GM12878 (cell line): ENCODE data around the gene COL13A1. TPM values are rescaled to one million over a fixed set of nuclear protein-coding genes. Genes with fewer than 3 reads are reported as not detected.

Source experiments
- ATAC-seq: fragments of 200-7000 bp; cut with Tn5 transposase; 3 replicates; pipeline ENCODE4 v1.9.1; 2020; ENCODE audit warnings: mild to moderate bottlenecking, moderate library complexity
- BruUV-seq: library from RNA; stranded (reverse); fragments of 400-500 nt; replicated peaks from 2 replicates; lab custom pipeline; 2021; lab: Mats Ljungman, UMichigan
- CTCF ChIA-PET: fragments of 300-600 bp; sonication (Branson Sonifier 250); formaldehyde crosslinking; extraction: SDS; loops from one replicate; lab custom pipeline; 2021; ENCODE audit warnings: inconsistent platforms; lab: Yijun Ruan, JAX
- POLR2A ChIA-PET: fragments of 350-600 bp; formaldehyde crosslinking; extraction: SDS; loops from one replicate; lab custom pipeline; 2021; ENCODE audit warnings: inconsistent platforms; lab: Charles Lee
- RAD21 ChIA-PET: fragments of 300-600 bp; sonication (Branson Sonifier 250); formaldehyde crosslinking; loops from one replicate; lab custom pipeline; 2023; ENCODE audit warnings: antibody characterized with exemption; ENCODE audit not compliant: unreplicated experiment; lab: Charles Lee
- SMC1A ChIA-PET: fragments of 300-600 bp; sonication (Branson Sonifier 250); formaldehyde crosslinking; loops from one replicate; lab custom pipeline; 2023; ENCODE audit not compliant: unreplicated experiment, uncharacterized antibody; lab: Charles Lee
- DNase-seq: peaks from one replicate; pipeline ENCODE4 v3.0.0-alpha.2; 2011; ENCODE audit warnings: low read depth, low spot score
- FAIRE-seq: peaks from 3 replicates; lab custom pipeline; 2011; peaks lifted over from hg19 to GRCh38; lab: Jason Lieb, UNC
- H2AFZ ChIP-seq: 2 replicates; pipeline ENCODE4 v1.6.0; 2011; ENCODE audit warnings: low read depth, low read length, control low read depth; ENCODE audit not compliant: control insufficient read depth
- H3K27ac ChIP-seq: 2 replicates; pipeline ENCODE4 v1.5.1; 2011; ENCODE audit warnings: control low read depth; ENCODE audit not compliant: control insufficient read depth, insufficient read depth
- H3K27me3 ChIP-seq, 2 experiments: replicated peaks in 1 of 2; 2 replicates each; pipeline versions ENCODE4 v1.6.0 to v1.6.1; 2011; ENCODE audit warnings: low read length in 1 of 2; ENCODE audit not compliant: control insufficient read depth in 2 of 2, insufficient read depth in 2 of 2
- H3K36me3 ChIP-seq, 2 experiments: 2 replicates each; pipeline ENCODE4 v1.5.1; 2011; ENCODE audit warnings: low read length in 1 of 2; ENCODE audit not compliant: control insufficient read depth in 2 of 2, insufficient read depth in 2 of 2
- H3K4me1 ChIP-seq: 2 replicates; pipeline ENCODE4 v1.6.1; 2011; ENCODE audit warnings: mild to moderate bottlenecking, low read length, moderate library complexity, mixed read lengths; ENCODE audit not compliant: control insufficient read depth, insufficient read depth
- H3K4me2 ChIP-seq: 2 replicates; pipeline ENCODE4 v1.6.0; 2011; ENCODE audit warnings: control low read depth; ENCODE audit not compliant: control insufficient read depth, insufficient read depth
- H3K4me3 ChIP-seq: fragments of 200-600 bp; sonication (generic); 2 replicates; pipeline ENCODE4 v1.5.1; 2016
- H3K79me2 ChIP-seq: 2 replicates; pipeline ENCODE4 v1.6.0; 2011; ENCODE audit warnings: low read length; ENCODE audit not compliant: control insufficient read depth, insufficient read depth
- H3K9ac ChIP-seq: 2 replicates; pipeline ENCODE4 v1.8.0; 2011; ENCODE audit warnings: low read length, control low read depth, mixed read lengths; ENCODE audit not compliant: control insufficient read depth, insufficient read depth
- H3K9me3 ChIP-seq: replicated peaks from 3 replicates; pipeline ENCODE4 v1.5.1; 2011; ENCODE audit warnings: mild to moderate bottlenecking, low read length; ENCODE audit not compliant: control insufficient read depth, insufficient read depth
- H4K20me1 ChIP-seq: 2 replicates; pipeline ENCODE4 v1.6.0; 2011; ENCODE audit not compliant: control insufficient read depth, insufficient read depth
- BCL11A ChIP-seq: IDR thresholded peaks from 2 replicates; pipeline ENCODE4 v1.6.1; 2011; ENCODE audit warnings: low read depth, low read length
- BHLHE40 ChIP-seq, 2 experiments: fragments of 450-650 bp in 1 of 2; IDR thresholded peaks; 2 replicates each; pipeline ENCODE4 v1.6.1; 2011 to 2017; ENCODE audit warnings: low read depth in 2 of 2, borderline replicate concordance in 1 of 2, improper control_type of control experiment in 1 of 2, low read length in 1 of 2, mild to moderate bottlenecking in 1 of 2
- BRCA1 ChIP-seq: IDR thresholded peaks from 2 replicates; pipeline ENCODE4 v1.6.1; 2011; ENCODE audit warnings: low read depth, low read length, improper control_type of control experiment
- CEBPB ChIP-seq, 2 experiments: fragments of 150-350 bp in 1 of 2; IDR thresholded peaks; 2 replicates each; pipeline ENCODE4 v1.6.1; 2012 to 2014; ENCODE audit warnings: low read depth in 2 of 2, low read length in 2 of 2, borderline replicate concordance in 1 of 2, inconsistent platforms in 1 of 2
- CREM ChIP-seq: IDR thresholded peaks from 2 replicates; pipeline ENCODE4 v1.6.1; 2014; ENCODE audit warnings: antibody characterized with exemption, low read depth
- IRF4 ChIP-seq: IDR thresholded peaks from 2 replicates; pipeline ENCODE4 v1.6.1; 2011; ENCODE audit warnings: low read depth, low read length
- LARP7 ChIP-seq: fragments of 450-650 bp; IDR thresholded peaks from 2 replicates; pipeline ENCODE4 v1.6.1; 2017; ENCODE audit warnings: mild to moderate bottlenecking
- NFIC ChIP-seq: IDR thresholded peaks from 2 replicates; pipeline ENCODE4 v1.6.1; 2012; ENCODE audit warnings: low read depth, mild to moderate bottlenecking, inconsistent platforms, low read length, moderate library complexity
- NFXL1 ChIP-seq: fragments of 450-650 bp; IDR thresholded peaks from 2 replicates; pipeline ENCODE4 v1.6.1; 2017; ENCODE audit warnings: antibody characterized with exemption, mild to moderate bottlenecking, borderline replicate concordance
- PML ChIP-seq: IDR thresholded peaks from 2 replicates; pipeline ENCODE4 v1.6.1; 2012; ENCODE audit warnings: low read length, inconsistent platforms
- RB1 ChIP-seq: fragments of 450-650 bp; formaldehyde crosslinking; IDR thresholded peaks from 2 replicates; pipeline ENCODE4 v1.6.1; 2017; ENCODE audit warnings: mild to moderate bottlenecking, borderline replicate concordance
- RBBP5 ChIP-seq: fragments of 200-600 bp; sonication (generic); conservative IDR thresholded peaks from 2 replicates; pipeline ENCODE4 v1.6.1; 2016
- TCF7 ChIP-seq: IDR thresholded peaks from 2 replicates; pipeline ENCODE4 v1.6.1; 2014; ENCODE audit warnings: antibody characterized with exemption, borderline replicate concordance
- WGBS: methylation state at CpG from one replicate; pipeline ENCODE4 v1.1.6; 2016; ENCODE audit warnings: low lambda C conversion rate; ENCODE audit not compliant: insufficient replicate concordance, insufficient coverage; ENCODE audit errors: missing lambda C conversion rate; 5-methylcytosine and 5-hydroxymethylcytosine counted together
- in situ Hi-C: fragments of 300-500 bp; cut with MboI; formaldehyde crosslinking; loops from 9 replicates; pipeline ENCODE4 v1.14.3; 2018; ENCODE audit warnings: mixed read lengths
- intact Hi-C: fragments of 100-400 bp; cut with micrococcal nuclease; formaldehyde crosslinking; loops from one replicate; pipeline ENCODE4 v1.14.2; 2022; ENCODE audit not compliant: unreplicated experiment
- polyA plus RNA-seq, 11 experiments: library from polyadenylated mRNA; depleted of rRNA in 4 of 11; unstranded in 6 of 11; stranded (reverse) in 5 of 11; fragments of >200 nt; fragmentation: Nextera tagmentation in 4 of 11; fragmentation: Illumina TruSeq in 1 of 11; extraction: Ambion mirVana in 4 of 11; extraction: Trizol in 1 of 11; gene quantifications; 1 replicate in 1 of 11; 2 replicates in 10 of 11; pipeline versions ENCODE4 v1.2.1 to v1.2.3, GENCODE V29; 2011 to 2016; ENCODE audit warnings: inconsistent platforms in 2 of 11, missing spikeins in 2 of 11, low read depth in 1 of 11
- total RNA-seq, 4 experiments: library from RNA; depleted of rRNA in 3 of 4; stranded (reverse); fragments of >200 nt in 3 of 4; fragmentation: Illumina TruSeq in 1 of 4; extraction: Trizol in 1 of 4; gene quantifications; 2 replicates each; pipeline versions ENCODE4 v1.2.1 to v1.2.3, GENCODE V29; 2013 to 2021
- TF ChIP-seq, protein P1 (sequence below): fragments of 450-650 bp; IDR thresholded peaks from 2 replicates; pipeline ENCODE4 v1.6.1; 2017; ENCODE audit warnings: mild to moderate bottlenecking, low read depth, inconsistent platforms; ENCODE audit not compliant: poor library complexity, severe bottlenecking
- TF ChIP-seq, protein P2 (sequence below): fragments of 450-650 bp; IDR thresholded peaks from 2 replicates; pipeline ENCODE4 v1.6.1; 2017; ENCODE audit warnings: mild to moderate bottlenecking
- TF ChIP-seq, protein P3 (sequence below): fragments of 450-650 bp; formaldehyde crosslinking; IDR thresholded peaks from 2 replicates; pipeline ENCODE4 v1.5.0; 2022; ENCODE audit warnings: mild to moderate bottlenecking, missing genetic modification characterization

COL13A1 gene
- total and polyA plus RNA-seq, 10 of the 15 experiments (the other 5 are each of a cell fraction or from before 2014, with no cell fraction given) = 0.03 to 0.15 (median 0.05) TPM; not detected in 7

DNA sequence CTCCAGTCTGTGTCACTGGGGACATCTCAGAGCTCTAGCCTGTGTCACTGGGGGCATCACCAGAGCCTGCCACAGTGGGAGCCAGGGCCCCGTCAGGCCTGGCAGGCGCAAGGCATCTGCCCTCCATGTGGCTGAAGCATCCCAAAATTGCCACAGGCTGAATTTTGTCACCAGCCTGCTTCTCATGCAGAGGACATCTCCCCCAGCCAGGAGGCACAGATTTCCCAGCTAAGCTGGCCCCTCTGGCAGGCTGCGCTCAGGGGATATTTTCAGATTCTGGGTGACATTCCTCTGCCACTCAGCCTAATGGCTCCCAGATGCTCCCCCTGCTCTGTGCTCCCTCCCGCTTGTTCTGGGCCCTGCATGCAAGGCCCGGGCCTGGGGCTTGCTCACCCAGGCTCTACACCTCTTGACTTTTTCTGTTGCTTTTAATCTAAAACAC lies 64.6 kb downstream of the COL13A1 start:
- RAD21 ChIA-PET = no interaction called here
- POLR2A ChIA-PET = no interaction called here
- no TSS peak for BruUV-seq
- TF ChIP-seq RB1 = no peak
- TF ChIP-seq, protein P1, sequence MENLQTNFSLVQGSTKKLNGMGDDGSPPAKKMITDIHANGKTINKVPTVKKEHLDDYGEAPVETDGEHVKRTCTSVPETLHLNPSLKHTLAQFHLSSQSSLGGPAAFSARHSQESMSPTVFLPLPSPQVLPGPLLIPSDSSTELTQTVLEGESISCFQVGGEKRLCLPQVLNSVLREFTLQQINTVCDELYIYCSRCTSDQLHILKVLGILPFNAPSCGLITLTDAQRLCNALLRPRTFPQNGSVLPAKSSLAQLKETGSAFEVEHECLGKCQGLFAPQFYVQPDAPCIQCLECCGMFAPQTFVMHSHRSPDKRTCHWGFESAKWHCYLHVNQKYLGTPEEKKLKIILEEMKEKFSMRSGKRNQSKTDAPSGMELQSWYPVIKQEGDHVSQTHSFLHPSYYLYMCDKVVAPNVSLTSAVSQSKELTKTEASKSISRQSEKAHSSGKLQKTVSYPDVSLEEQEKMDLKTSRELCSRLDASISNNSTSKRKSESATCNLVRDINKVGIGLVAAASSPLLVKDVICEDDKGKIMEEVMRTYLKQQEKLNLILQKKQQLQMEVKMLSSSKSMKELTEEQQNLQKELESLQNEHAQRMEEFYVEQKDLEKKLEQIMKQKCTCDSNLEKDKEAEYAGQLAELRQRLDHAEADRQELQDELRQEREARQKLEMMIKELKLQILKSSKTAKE = no peak
- TF ChIP-seq NFIC = no peak
- TF ChIP-seq, protein P2, sequence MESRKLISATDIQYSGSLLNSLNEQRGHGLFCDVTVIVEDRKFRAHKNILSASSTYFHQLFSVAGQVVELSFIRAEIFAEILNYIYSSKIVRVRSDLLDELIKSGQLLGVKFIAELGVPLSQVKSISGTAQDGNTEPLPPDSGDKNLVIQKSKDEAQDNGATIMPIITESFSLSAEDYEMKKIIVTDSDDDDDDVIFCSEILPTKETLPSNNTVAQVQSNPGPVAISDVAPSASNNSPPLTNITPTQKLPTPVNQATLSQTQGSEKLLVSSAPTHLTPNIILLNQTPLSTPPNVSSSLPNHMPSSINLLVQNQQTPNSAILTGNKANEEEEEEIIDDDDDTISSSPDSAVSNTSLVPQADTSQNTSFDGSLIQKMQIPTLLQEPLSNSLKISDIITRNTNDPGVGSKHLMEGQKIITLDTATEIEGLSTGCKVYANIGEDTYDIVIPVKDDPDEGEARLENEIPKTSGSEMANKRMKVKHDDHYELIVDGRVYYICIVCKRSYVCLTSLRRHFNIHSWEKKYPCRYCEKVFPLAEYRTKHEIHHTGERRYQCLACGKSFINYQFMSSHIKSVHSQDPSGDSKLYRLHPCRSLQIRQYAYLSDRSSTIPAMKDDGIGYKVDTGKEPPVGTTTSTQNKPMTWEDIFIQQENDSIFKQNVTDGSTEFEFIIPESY = no peak
- no peak for TF ChIP-seq CEBPB (IDR thresholded peaks at IDR 0.05; ENCODE audit: borderline replicate concordance in 1 of 2, low read depth in 2 of 2, low read length in 2 of 2)
- no peak for TF ChIP-seq BRCA1
- TF ChIP-seq BHLHE40 (IDR thresholded peaks at IDR 0.05; ENCODE audit: borderline replicate concordance in 1 of 2, low read depth in 2 of 2, low read length in 1 of 2) = no peak
- no peak for TF ChIP-seq TCF7
- no peak for TF ChIP-seq PML
- no peak for TF ChIP-seq BCL11A
- no peak for TF ChIP-seq RBBP5
- no peak for TF ChIP-seq CREM
- TF ChIP-seq, protein P3, sequence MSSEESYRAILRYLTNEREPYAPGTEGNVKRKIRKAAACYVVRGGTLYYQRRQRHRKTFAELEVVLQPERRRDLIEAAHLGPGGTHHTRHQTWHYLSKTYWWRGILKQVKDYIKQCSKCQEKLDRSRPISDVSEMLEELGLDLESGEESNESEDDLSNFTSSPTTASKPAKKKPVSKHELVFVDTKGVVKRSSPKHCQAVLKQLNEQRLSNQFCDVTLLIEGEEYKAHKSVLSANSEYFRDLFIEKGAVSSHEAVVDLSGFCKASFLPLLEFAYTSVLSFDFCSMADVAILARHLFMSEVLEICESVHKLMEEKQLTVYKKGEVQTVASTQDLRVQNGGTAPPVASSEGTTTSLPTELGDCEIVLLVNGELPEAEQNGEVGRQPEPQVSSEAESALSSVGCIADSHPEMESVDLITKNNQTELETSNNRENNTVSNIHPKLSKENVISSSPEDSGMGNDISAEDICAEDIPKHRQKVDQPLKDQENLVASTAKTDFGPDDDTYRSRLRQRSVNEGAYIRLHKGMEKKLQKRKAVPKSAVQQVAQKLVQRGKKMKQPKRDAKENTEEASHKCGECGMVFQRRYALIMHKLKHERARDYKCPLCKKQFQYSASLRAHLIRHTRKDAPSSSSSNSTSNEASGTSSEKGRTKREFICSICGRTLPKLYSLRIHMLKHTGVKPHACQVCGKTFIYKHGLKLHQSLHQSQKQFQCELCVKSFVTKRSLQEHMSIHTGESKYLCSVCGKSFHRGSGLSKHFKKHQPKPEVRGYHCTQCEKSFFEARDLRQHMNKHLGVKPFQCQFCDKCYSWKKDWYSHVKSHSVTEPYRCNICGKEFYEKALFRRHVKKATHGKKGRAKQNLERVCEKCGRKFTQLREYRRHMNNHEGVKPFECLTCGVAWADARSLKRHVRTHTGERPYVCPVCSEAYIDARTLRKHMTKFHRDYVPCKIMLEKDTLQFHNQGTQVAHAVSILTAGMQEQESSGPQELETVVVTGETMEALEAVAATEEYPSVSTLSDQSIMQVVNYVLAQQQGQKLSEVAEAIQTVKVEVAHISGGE = no peak
- TF ChIP-seq NFXL1 = no peak
- no peak for TF ChIP-seq IRF4
- TF ChIP-seq LARP7 = no peak

More for the DNA sequence above, 64.6 kb downstream of the COL13A1 start:
- Histone ChIP-seq H3K27me3 (peaks cover 0 to 4% of the 10 kb centered on the region in 2 experiments; a peak in 2 of 4 replicates), H2AFZ (no peak overlapping the region), H3K36me3 (no peaks in the 10 kb centered on the region), H3K79me2 (no peaks in the 10 kb centered on the region), H3K27ac (no peak overlapping the region), H3K4me2 (no peak overlapping the region), H3K4me1 (no peaks in the 10 kb centered on the region), H3K9me3 (no peaks in the 10 kb centered on the region), H3K4me3 (no peak overlapping the region), H4K20me1 (no peaks in the 10 kb centered on the region), H3K9ac (no peak overlapping the region)
- intact Hi-C loops (no loop called here), in situ Hi-C loops (no loop called here)
- CTCF ChIA-PET = no interaction called here
- ATAC-seq = no peak
- SMC1A ChIA-PET = no interaction called here
- no peak for DNase-seq
- WGBS = 41% methylated on average over 5 of the region's 5 CpGs
- no peak for FAIRE-seq
